Measurements from ENCODE around the gene MYCN. TPM values are rescaled to one million over a fixed set of nuclear protein-coding genes. Genes with fewer than 3 reads are reported as not detected.
"Not testable (repeated sequence)": the region's sequence is repeated elsewhere in the genome, so short reads cannot be mapped to it uniquely, and the experiment has no call there.

Gene MYCN
- total RNA-seq, 2 experiments from 2014 or later = not detected

- POLR2A ChIA-PET = no interaction called here
- Mint-ChIP-seq H3K36me3 (ENCODE audit: low read depth) (no peaks in the 10 kb centered on the region), H3K27ac (no peak overlapping the region), H3K27me3 (peaks cover 4% of the 10 kb centered on the region), H3K4me1 (no peaks in the 10 kb centered on the region), H3K4me3 (no peak overlapping the region), H3K9me3 (peaks cover 12% of the 10 kb centered on the region)
- DNase-seq = no peak
- CTCF ChIA-PET = no interaction called here
Measured at GRCh38 chr2:15901095-15901807, 39.1 kb upstream of the MYCN start.

- H3K27me3 Mint-ChIP-seq = peaks cover 4% of the 10 kb centered on the region
- peaks cover 8% of the 10 kb centered on the region for H3K9me3 Mint-ChIP-seq
- no peak overlapping the region for H3K27ac Mint-ChIP-seq
- H3K4me1 Mint-ChIP-seq = no peaks in the 10 kb centered on the region
- DNase-seq = no peak
- POLR2A ChIA-PET = no interaction called here
- CTCF ChIA-PET = no interaction called here
- no peak overlapping the region for H3K4me3 Mint-ChIP-seq
- H3K36me3 Mint-ChIP-seq (ENCODE audit: low read depth) = no peaks in the 10 kb centered on the region
Measured at GRCh38 chr2:15901808-15902130, 38.6 kb upstream of the MYCN start.

GRCh38 chr2:15903910-15904309, 36.4 kb upstream of the MYCN start:
- not testable (repeated sequence) for H3K9me3 Mint-ChIP-seq

GRCh38 chr2:15905267-15905645, 35.1 kb upstream of the MYCN start:
- CTCF ChIA-PET = no interaction called here
- DNase-seq = no peak
- Mint-ChIP-seq H3K27me3 (peaks cover 4% of the 10 kb centered on the region), H3K36me3 (ENCODE audit: low read depth) (no peaks in the 10 kb centered on the region), H3K4me1 (no peaks in the 10 kb centered on the region), H3K27ac (no peak overlapping the region), H3K4me3 (no peak overlapping the region), H3K9me3 (no peaks in the 10 kb centered on the region)
- POLR2A ChIA-PET = no interaction called here

More at GRCh38 chr2:15903910-15904309, 36.4 kb upstream of the MYCN start:
- POLR2A ChIA-PET; H3K36me3 Mint-ChIP-seq (ENCODE audit: low read depth); H3K4me1 Mint-ChIP-seq; CTCF ChIA-PET; H3K27me3 Mint-ChIP-seq; H3K4me3 Mint-ChIP-seq; DNase-seq; H3K27ac Mint-ChIP-seq: not testable (repeated sequence)

- CTCF ChIA-PET = no interaction called here
- POLR2A ChIA-PET = no interaction called here
- H3K4me1 Mint-ChIP-seq = no peaks in the 10 kb centered on the region
- no peak overlapping the region for H3K27ac Mint-ChIP-seq
- DNase-seq = no peak
- no peaks in the 10 kb centered on the region for H3K36me3 Mint-ChIP-seq (ENCODE audit: low read depth)
- no peak overlapping the region for H3K4me3 Mint-ChIP-seq
- no peaks in the 10 kb centered on the region for H3K9me3 Mint-ChIP-seq
- H3K27me3 Mint-ChIP-seq = peaks cover 4% of the 10 kb centered on the region
Measured at GRCh38 chr2:15905986-15906491, 34.3 kb upstream of the MYCN start.

GRCh38 chr2:15906778-15907177, 33.6 kb upstream of the MYCN start:
- Mint-ChIP-seq H3K4me3 (no peak overlapping the region), H3K9me3 (no peaks in the 10 kb centered on the region), H3K4me1 (no peaks in the 10 kb centered on the region), H3K36me3 (ENCODE audit: low read depth) (no peaks in the 10 kb centered on the region), H3K27me3 (peaks cover 4% of the 10 kb centered on the region), H3K27ac (no peak overlapping the region)
- ChIA-PET POLR2A (no interaction called here), CTCF (no interaction called here)
- DNase-seq = no peak

- Mint-ChIP-seq H3K27me3 (peaks cover 4% of the 10 kb centered on the region), H3K4me3 (no peak overlapping the region), H3K27ac (no peak overlapping the region), H3K36me3 (ENCODE audit: low read depth) (no peaks in the 10 kb centered on the region), H3K9me3 (no peaks in the 10 kb centered on the region), H3K4me1 (no peaks in the 10 kb centered on the region)
- CTCF ChIA-PET = interaction anchor here (0.7 kb wide), 1 partner anchor 1544 kb away, joined by 5 read pairs; no protein-coding TSS in a partner anchor
- POLR2A ChIA-PET = no interaction called here
- no peak for DNase-seq
Measured at GRCh38 chr2:15907461-15908324, 32.7 kb upstream of the MYCN start.

- H3K4me1 Mint-ChIP-seq = no peaks in the 10 kb centered on the region
- no peak overlapping the region for H3K4me3 Mint-ChIP-seq
- peaks cover 4% of the 10 kb centered on the region for H3K27me3 Mint-ChIP-seq
- H3K27ac Mint-ChIP-seq = no peak overlapping the region
- DNase-seq = no peak
- H3K9me3 Mint-ChIP-seq = no peaks in the 10 kb centered on the region
- ChIA-PET CTCF (interaction anchor here (0.7 kb wide), 1 partner anchor 1545 kb away, joined by 5 read pairs; no protein-coding TSS in a partner anchor), POLR2A (no interaction called here)
- H3K36me3 Mint-ChIP-seq (ENCODE audit: low read depth) = no peaks in the 10 kb centered on the region
Measured at GRCh38 chr2:15908371-15908770, 32.0 kb upstream of the MYCN start.

GRCh38 chr2:15909157-15909556, 31.2 kb upstream of the MYCN start:
- ChIA-PET POLR2A (no interaction called here), CTCF (no interaction called here)
- no peaks in the 10 kb centered on the region for H3K36me3 Mint-ChIP-seq (ENCODE audit: low read depth)
- H3K27ac Mint-ChIP-seq = no peak overlapping the region
- H3K27me3 Mint-ChIP-seq = peaks cover 4% of the 10 kb centered on the region
- H3K9me3 Mint-ChIP-seq = no peaks in the 10 kb centered on the region
- no peak for DNase-seq
- H3K4me1 Mint-ChIP-seq = no peaks in the 10 kb centered on the region
- H3K4me3 Mint-ChIP-seq = no peak overlapping the region

- no peak for DNase-seq
- ChIA-PET CTCF (no interaction called here), POLR2A (no interaction called here)
- Mint-ChIP-seq H3K27ac (no peak overlapping the region), H3K36me3 (ENCODE audit: low read depth) (no peaks in the 10 kb centered on the region), H3K4me1 (no peaks in the 10 kb centered on the region), H3K4me3 (no peak overlapping the region), H3K27me3 (peaks cover 4% of the 10 kb centered on the region), H3K9me3 (no peaks in the 10 kb centered on the region)
Measured at GRCh38 chr2:15909736-15910135, 30.6 kb upstream of the MYCN start.

GRCh38 chr2:15911270-15911669, 29.1 kb upstream of the MYCN start:
- H3K9me3 Mint-ChIP-seq; DNase-seq; H3K4me1 Mint-ChIP-seq; H3K4me3 Mint-ChIP-seq; H3K27me3 Mint-ChIP-seq; H3K27ac Mint-ChIP-seq; POLR2A ChIA-PET; H3K36me3 Mint-ChIP-seq (ENCODE audit: low read depth): not testable (repeated sequence)
- CTCF ChIA-PET = interaction anchor here (0.6 kb wide), 1 partner anchor 29 kb away, joined by 4 read pairs; no protein-coding TSS in a partner anchor

- no peaks in the 10 kb centered on the region for H3K9me3 Mint-ChIP-seq
- H3K27ac Mint-ChIP-seq = no peak overlapping the region
- no peak for DNase-seq
- POLR2A ChIA-PET = no interaction called here
- no peak overlapping the region for H3K4me3 Mint-ChIP-seq
- CTCF ChIA-PET = interaction anchor here (0.6 kb wide), 1 partner anchor 29 kb away, joined by 4 read pairs; no protein-coding TSS in a partner anchor
- no peaks in the 10 kb centered on the region for H3K36me3 Mint-ChIP-seq (ENCODE audit: low read depth)
- no peaks in the 10 kb centered on the region for H3K4me1 Mint-ChIP-seq
- no peaks in the 10 kb centered on the region for H3K27me3 Mint-ChIP-seq
Measured at GRCh38 chr2:15911686-15912085, 28.7 kb upstream of the MYCN start.

GRCh38 chr2:15912203-15912602, 28.1 kb upstream of the MYCN start:
- ChIA-PET CTCF (interaction anchor here (0.6 kb wide), 1 partner anchor 30 kb away, joined by 4 read pairs; no protein-coding TSS in a partner anchor), POLR2A (no interaction called here)
- no peak overlapping the region for H3K4me3 Mint-ChIP-seq
- H3K27ac Mint-ChIP-seq = no peak overlapping the region
- no peaks in the 10 kb centered on the region for H3K27me3 Mint-ChIP-seq
- no peak for DNase-seq
- no peaks in the 10 kb centered on the region for H3K4me1 Mint-ChIP-seq
- H3K9me3 Mint-ChIP-seq = no peaks in the 10 kb centered on the region
- H3K36me3 Mint-ChIP-seq (ENCODE audit: low read depth) = no peaks in the 10 kb centered on the region

- Mint-ChIP-seq H3K9me3 (no peaks in the 10 kb centered on the region), H3K27ac (no peak overlapping the region), H3K36me3 (ENCODE audit: low read depth) (no peaks in the 10 kb centered on the region), H3K27me3 (no peaks in the 10 kb centered on the region), H3K4me3 (no peak overlapping the region), H3K4me1 (no peaks in the 10 kb centered on the region)
- no peak for DNase-seq
- ChIA-PET POLR2A (no interaction called here), CTCF (no interaction called here)
Measured at GRCh38 chr2:15913146-15913545, 27.2 kb upstream of the MYCN start.

Data from activated CD4-positive, alpha-beta memory T cell treated with anti-CD3 and anti-CD28 coated beads, Interleukin-2, amount 10 ng/mL, durations not matched to agents 7 days and 5 days (primary cell).